H9 (cell line): ENCODE results near the gene NCF2. TPM values are rescaled to one million over a fixed set of nuclear protein-coding genes. Genes with fewer than 3 reads are reported as not detected.
A peak's percentile ranks its signal among the peaks of the same experiment; 100 is the strongest.
"Not testable (repeated sequence)": the region's sequence is repeated elsewhere in the genome, so short reads cannot be mapped to it uniquely, and the experiment has no call there.

ENCODE experiments used
- DNase-seq: peaks from one replicate; pipeline ENCODE4 v3.0.0-alpha.2; 2017
- H2AFZ ChIP-seq: one replicate; pipeline ENCODE4 v1.6.1; 2013; ENCODE audit warnings: mild to moderate bottlenecking, low read length, control low read depth, moderate library complexity
- H2AK5ac ChIP-seq: 2 replicates; pipeline ENCODE4 v1.6.1; 2013; ENCODE audit warnings: low read length, control low read depth, mixed read lengths; ENCODE audit not compliant: insufficient read length
- H2BK120ac ChIP-seq: one replicate; pipeline ENCODE4 v1.6.1; 2013; ENCODE audit warnings: low read depth, mild to moderate bottlenecking, low read length, control low read depth, inconsistent platforms; ENCODE audit not compliant: poor library complexity, severe bottlenecking
- H2BK12ac ChIP-seq: 2 replicates; pipeline ENCODE4 v1.6.1; 2013; ENCODE audit warnings: low read length, control low read depth, mixed read lengths, low read depth; ENCODE audit not compliant: insufficient read length
- H2BK15ac ChIP-seq: 2 replicates; pipeline ENCODE4 v1.6.1; 2013; ENCODE audit warnings: low read depth, low read length, control low read depth
- H2BK20ac ChIP-seq: one replicate; pipeline ENCODE4 v1.6.1; 2013; ENCODE audit warnings: low read depth, mild to moderate bottlenecking, low read length, control low read depth, inconsistent platforms; ENCODE audit not compliant: poor library complexity, severe bottlenecking
- H2BK5ac ChIP-seq: 2 replicates; pipeline ENCODE4 v1.6.1; 2013; ENCODE audit warnings: low read length, control low read depth, mixed read lengths; ENCODE audit not compliant: insufficient read length
- H3K14ac ChIP-seq: 2 replicates; pipeline ENCODE4 v1.6.1; 2013; ENCODE audit warnings: low read length, control low read depth; ENCODE audit not compliant: insufficient read depth
- H3K18ac ChIP-seq: 2 replicates; pipeline ENCODE4 v1.6.1; 2013; ENCODE audit warnings: low read depth, mild to moderate bottlenecking, mixed read lengths, low read length, control low read depth; ENCODE audit not compliant: insufficient read length
- H3K23ac ChIP-seq: 2 replicates; pipeline ENCODE4 v1.6.1; 2013; ENCODE audit warnings: low read length, control low read depth, mixed read lengths, low read depth; ENCODE audit not compliant: insufficient read length
- H3K23me2 ChIP-seq: 2 replicates; pipeline ENCODE4 v1.6.1; 2013; ENCODE audit warnings: low read depth, mild to moderate bottlenecking, mixed read lengths, low read length, control low read depth; ENCODE audit not compliant: insufficient read length, poor library complexity, severe bottlenecking
- H3K27ac ChIP-seq: 2 replicates; pipeline ENCODE4 v1.5.1; 2013; ENCODE audit warnings: low read length, control low read depth, mixed read lengths, low read depth; ENCODE audit not compliant: insufficient read length
- H3K27me3 ChIP-seq: 2 replicates; pipeline ENCODE4 v1.6.1; 2013; ENCODE audit warnings: low read length, control low read depth, inconsistent platforms; ENCODE audit not compliant: insufficient read depth
- H3K4ac ChIP-seq: 2 replicates; pipeline ENCODE4 v1.6.1; 2013; ENCODE audit warnings: low read depth, mild to moderate bottlenecking, control low read depth, inconsistent platforms, low read length, moderate library complexity
- H3K4me1 ChIP-seq: 2 replicates; pipeline ENCODE4 v1.6.1; 2013; ENCODE audit warnings: low read length, control low read depth, inconsistent platforms; ENCODE audit not compliant: insufficient read depth
- H3K4me2 ChIP-seq: 2 replicates; pipeline ENCODE4 v1.6.1; 2013; ENCODE audit warnings: low read length, control low read depth, mixed read lengths; ENCODE audit not compliant: insufficient read length, insufficient read depth
- H3K56ac ChIP-seq: 2 replicates; pipeline ENCODE4 v1.6.1; 2013; ENCODE audit warnings: low read depth, mild to moderate bottlenecking, mixed read lengths, low read length, control low read depth; ENCODE audit not compliant: insufficient read length
- H3K79me1 ChIP-seq: 2 replicates; pipeline ENCODE4 v1.6.1; 2013; ENCODE audit warnings: low read depth, mild to moderate bottlenecking, moderate library complexity, low read length, control low read depth, inconsistent platforms; ENCODE audit not compliant: insufficient read depth, poor library complexity, severe bottlenecking
- H3K79me2 ChIP-seq: 2 replicates; pipeline ENCODE4 v1.6.1; 2013; ENCODE audit warnings: low read length, control low read depth, inconsistent platforms; ENCODE audit not compliant: insufficient read depth
- H3K9ac ChIP-seq: 2 replicates; pipeline ENCODE4 v1.6.1; 2013; ENCODE audit warnings: low read length, control low read depth, mixed read lengths; ENCODE audit not compliant: insufficient read length; ENCODE audit errors: extremely low read depth
- H3K9me3 ChIP-seq: one replicate; pipeline ENCODE4 v1.6.1; 2013; ENCODE audit warnings: low read depth, low read length, inconsistent platforms; ENCODE audit not compliant: control insufficient read depth
- H3T11ph ChIP-seq: one replicate; pipeline ENCODE4 v1.6.1; 2013; ENCODE audit warnings: mild to moderate bottlenecking, low read length, control low read depth, inconsistent platforms
- H4K20me1 ChIP-seq: one replicate; pipeline ENCODE4 v1.6.1; 2013; ENCODE audit not compliant: control insufficient read depth, insufficient read length, insufficient read depth
- H4K5ac ChIP-seq: 2 replicates; pipeline ENCODE4 v1.6.1; 2013; ENCODE audit warnings: low read depth, mild to moderate bottlenecking, mixed read lengths, low read length, control low read depth; ENCODE audit not compliant: insufficient read length
- H4K8ac ChIP-seq: replicated peaks from 2 replicates; pipeline ENCODE4 v1.6.1; 2013; ENCODE audit warnings: low read length, control low read depth, mixed read lengths, low read depth; ENCODE audit not compliant: insufficient read length
- H4K91ac ChIP-seq: 2 replicates; pipeline ENCODE4 v1.6.1; 2013; ENCODE audit warnings: low read depth, mild to moderate bottlenecking, moderate library complexity, mixed read lengths, low read length, control low read depth; ENCODE audit not compliant: insufficient read length
- H3K27ac Mint-ChIP-seq, 3 experiments: 2 replicates in 2 of 3; 3 replicates in 1 of 3; pipeline ENCODE4 v1.8.0; 2020 to 2021; ENCODE audit warnings: mixed read lengths in 3 of 3, mild to moderate bottlenecking in 1 of 3, moderate library complexity in 1 of 3
- H3K27me3 Mint-ChIP-seq: 2 replicates; pipeline ENCODE4 v1.8.0; 2021; ENCODE audit warnings: low read depth, mild to moderate bottlenecking, moderate library complexity, mixed read lengths
- H3K36me3 Mint-ChIP-seq, 3 experiments: 2 replicates in 2 of 3; 3 replicates in 1 of 3; pipeline ENCODE4 v1.8.0; 2020 to 2021; ENCODE audit warnings: low read depth in 3 of 3, mixed read lengths in 3 of 3; ENCODE audit not compliant: insufficient read depth in 1 of 3
- H3K4me1 Mint-ChIP-seq, 2 experiments: 2 replicates each; pipeline ENCODE4 v1.8.0; 2020; ENCODE audit warnings: mixed read lengths in 2 of 2
- H3K4me3 Mint-ChIP-seq, 2 experiments: 2 replicates in 1 of 2; 3 replicates in 1 of 2; pipeline ENCODE4 v1.8.0; 2020 to 2021; ENCODE audit warnings: mild to moderate bottlenecking in 2 of 2, mixed read lengths in 2 of 2, moderate library complexity in 1 of 2
- H3K9me3 Mint-ChIP-seq, 2 experiments: 2 replicates in 1 of 2; 3 replicates in 1 of 2; pipeline ENCODE4 v1.8.0; 2020; ENCODE audit warnings: mild to moderate bottlenecking in 2 of 2, mixed read lengths in 2 of 2, moderate library complexity in 1 of 2
- WGBS: extraction: QIAGEN DNeasy Blood & Tissue Kit; methylation state at CpG from one replicate; pipeline ENCODE4 v1.1.7; 2013; ENCODE audit warnings: missing lambda C conversion rate, low lambda C conversion rate, mixed read lengths; ENCODE audit not compliant: insufficient read length; ENCODE audit errors: extremely low coverage; 5-methylcytosine and 5-hydroxymethylcytosine counted together
- total RNA-seq: library from RNA; stranded (reverse); gene quantifications from 2 replicates; pipeline ENCODE4 v1.2.1, GENCODE V29; 2021
- TF ChIP-seq, protein P1 (sequence below): fragments of 200-600 bp; sonication (generic); conservative IDR thresholded peaks from 3 replicates; pipeline ENCODE4 v1.8.0; 2021; ENCODE audit warnings: antibody characterized with exemption, mild to moderate bottlenecking

Gene NCF2
- total RNA-seq, 1 experiment from 2014 or later, result not detected

DNA sequence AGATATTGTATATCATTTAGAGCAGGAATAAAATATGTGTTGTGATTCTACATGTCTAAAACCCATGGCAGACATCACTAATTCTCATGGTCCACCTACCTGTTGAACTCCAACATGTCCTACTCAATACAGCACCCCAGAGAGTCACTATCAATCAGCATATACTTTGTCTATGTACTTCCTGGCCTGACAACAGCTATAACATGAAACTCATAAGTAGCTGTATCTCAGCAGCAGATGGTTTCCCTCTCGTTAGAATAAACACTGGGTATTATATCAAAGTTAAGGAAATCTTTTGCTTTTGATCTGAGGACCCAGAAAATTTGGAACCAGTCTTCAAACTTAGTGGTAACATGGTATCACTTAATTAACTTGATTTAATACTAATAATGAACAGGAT lies 29.5 kb upstream of the NCF2 start:
- Histone ChIP-seq H4K8ac (no peak overlapping the region), H4K91ac (no peak overlapping the region), H3K9me3 (no peaks in the 10 kb centered on the region), H3K4me2 (no peak overlapping the region), H2BK5ac (no peak overlapping the region), H2BK15ac (no peak overlapping the region), H3K56ac (no peak overlapping the region), H3K18ac (no peak overlapping the region), H2BK12ac (no peak overlapping the region), H3K23me2 (no peaks in the 10 kb centered on the region), H2BK20ac (no peak overlapping the region), H3K79me2 (no peaks in the 10 kb centered on the region), H2BK120ac (no peak overlapping the region), H4K5ac (no peak overlapping the region), H3K79me1 (no peaks in the 10 kb centered on the region), H4K20me1 (no peaks in the 10 kb centered on the region), H3K4me1 (no peaks in the 10 kb centered on the region; the same call in 1 of the 2 replicates), H3K27ac (no peak overlapping the region), H3K27me3 (no peaks in the 10 kb centered on the region), H3K23ac (no peak overlapping the region), H2AK5ac (no peak overlapping the region), H2AFZ (no peak overlapping the region), H3K9ac (no peak overlapping the region), H3K14ac (no peak overlapping the region), H3T11ph (no peak overlapping the region), H3K4ac (no peak overlapping the region)
- H3K36me3 Mint-ChIP-seq, result peaks cover 0 to 1% (median 1%) of the 10 kb centered on the region in 3 experiments; a peak in 2 of 7 replicates
- peaks cover 1% of the 10 kb centered on the region for H3K27me3 Mint-ChIP-seq
- no peak for DNase-seq
- H3K27ac Mint-ChIP-seq, result peak overlapping the region in 1 of 3 experiments; percentile 12; a peak in 2 of 7 replicates
- TF ChIP-seq, protein P1, sequence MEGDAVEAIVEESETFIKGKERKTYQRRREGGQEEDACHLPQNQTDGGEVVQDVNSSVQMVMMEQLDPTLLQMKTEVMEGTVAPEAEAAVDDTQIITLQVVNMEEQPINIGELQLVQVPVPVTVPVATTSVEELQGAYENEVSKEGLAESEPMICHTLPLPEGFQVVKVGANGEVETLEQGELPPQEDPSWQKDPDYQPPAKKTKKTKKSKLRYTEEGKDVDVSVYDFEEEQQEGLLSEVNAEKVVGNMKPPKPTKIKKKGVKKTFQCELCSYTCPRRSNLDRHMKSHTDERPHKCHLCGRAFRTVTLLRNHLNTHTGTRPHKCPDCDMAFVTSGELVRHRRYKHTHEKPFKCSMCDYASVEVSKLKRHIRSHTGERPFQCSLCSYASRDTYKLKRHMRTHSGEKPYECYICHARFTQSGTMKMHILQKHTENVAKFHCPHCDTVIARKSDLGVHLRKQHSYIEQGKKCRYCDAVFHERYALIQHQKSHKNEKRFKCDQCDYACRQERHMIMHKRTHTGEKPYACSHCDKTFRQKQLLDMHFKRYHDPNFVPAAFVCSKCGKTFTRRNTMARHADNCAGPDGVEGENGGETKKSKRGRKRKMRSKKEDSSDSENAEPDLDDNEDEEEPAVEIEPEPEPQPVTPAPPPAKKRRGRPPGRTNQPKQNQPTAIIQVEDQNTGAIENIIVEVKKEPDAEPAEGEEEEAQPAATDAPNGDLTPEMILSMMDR, result no peak
- WGBS, result no CpG with 5 or more reads among the region's 1 CpG
- H3K4me1 Mint-ChIP-seq, result peaks cover 36 to 37% of the 10 kb centered on the region in 2 experiments
- H3K9me3 Mint-ChIP-seq, result peaks cover 1 to 2% of the 10 kb centered on the region in 2 experiments; a peak in 4 of 5 replicates
- H3K4me3 Mint-ChIP-seq, result no peak overlapping the region

DNA sequence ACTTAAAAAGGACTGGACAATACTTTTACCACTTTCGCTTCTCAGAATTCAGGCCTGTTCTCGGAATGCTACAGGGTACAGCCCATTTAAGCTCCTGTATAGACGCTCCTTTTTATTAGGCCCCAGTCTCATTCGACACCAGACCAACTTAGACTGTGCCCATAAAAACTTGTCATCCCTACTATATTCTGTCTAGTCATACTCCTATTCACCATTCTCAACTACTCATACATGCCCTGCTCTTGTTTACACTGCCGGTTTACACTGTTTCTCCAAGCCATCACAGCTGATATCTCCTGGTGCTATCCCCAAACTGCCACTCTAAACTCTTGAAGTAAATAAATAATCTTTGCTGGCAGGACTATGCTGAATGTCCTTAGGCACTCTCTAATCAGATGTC lies 27.9 kb upstream of the NCF2 start:
- not testable (repeated sequence) for H3K23me2 ChIP-seq, H3K9ac ChIP-seq, H4K20me1 ChIP-seq, H3K56ac ChIP-seq, H3K27me3 Mint-ChIP-seq, H3K4me1 ChIP-seq, H2BK12ac ChIP-seq, H3K9me3 Mint-ChIP-seq, H3K79me2 ChIP-seq, H3K79me1 ChIP-seq, H3K18ac ChIP-seq, H4K8ac ChIP-seq, H3K14ac ChIP-seq, H3K4me2 ChIP-seq, DNase-seq, H2BK5ac ChIP-seq, H2AK5ac ChIP-seq, H3K9me3 ChIP-seq, H3K27me3 ChIP-seq, H3T11ph ChIP-seq, H2AFZ ChIP-seq, H2BK120ac ChIP-seq, H3K36me3 Mint-ChIP-seq, H3K27ac ChIP-seq, H4K5ac ChIP-seq, H2BK15ac ChIP-seq, H2BK20ac ChIP-seq, H3K27ac Mint-ChIP-seq, H4K91ac ChIP-seq, H3K4me3 Mint-ChIP-seq, H3K4ac ChIP-seq, H3K23ac ChIP-seq
- no CpG with 5 or more reads among the region's 5 CpGs for WGBS
- H3K4me1 Mint-ChIP-seq, result peaks cover 36 to 37% of the 10 kb centered on the region in 2 experiments
